C4-2B (cell line): ENCODE data around the gene ARMC7.

Experiments used
- ZFX ChIP-seq: fragments of 450-650 bp; IDR thresholded peaks from 2 replicates; pipeline ENCODE4 v1.6.1; 2017
- TF ChIP-seq, protein P1 (sequence below): fragments of 450-650 bp; conservative IDR thresholded peaks from 2 replicates; pipeline ENCODE4 v1.5.1; 2017; ENCODE audit warnings: mild to moderate bottlenecking

DNA sequence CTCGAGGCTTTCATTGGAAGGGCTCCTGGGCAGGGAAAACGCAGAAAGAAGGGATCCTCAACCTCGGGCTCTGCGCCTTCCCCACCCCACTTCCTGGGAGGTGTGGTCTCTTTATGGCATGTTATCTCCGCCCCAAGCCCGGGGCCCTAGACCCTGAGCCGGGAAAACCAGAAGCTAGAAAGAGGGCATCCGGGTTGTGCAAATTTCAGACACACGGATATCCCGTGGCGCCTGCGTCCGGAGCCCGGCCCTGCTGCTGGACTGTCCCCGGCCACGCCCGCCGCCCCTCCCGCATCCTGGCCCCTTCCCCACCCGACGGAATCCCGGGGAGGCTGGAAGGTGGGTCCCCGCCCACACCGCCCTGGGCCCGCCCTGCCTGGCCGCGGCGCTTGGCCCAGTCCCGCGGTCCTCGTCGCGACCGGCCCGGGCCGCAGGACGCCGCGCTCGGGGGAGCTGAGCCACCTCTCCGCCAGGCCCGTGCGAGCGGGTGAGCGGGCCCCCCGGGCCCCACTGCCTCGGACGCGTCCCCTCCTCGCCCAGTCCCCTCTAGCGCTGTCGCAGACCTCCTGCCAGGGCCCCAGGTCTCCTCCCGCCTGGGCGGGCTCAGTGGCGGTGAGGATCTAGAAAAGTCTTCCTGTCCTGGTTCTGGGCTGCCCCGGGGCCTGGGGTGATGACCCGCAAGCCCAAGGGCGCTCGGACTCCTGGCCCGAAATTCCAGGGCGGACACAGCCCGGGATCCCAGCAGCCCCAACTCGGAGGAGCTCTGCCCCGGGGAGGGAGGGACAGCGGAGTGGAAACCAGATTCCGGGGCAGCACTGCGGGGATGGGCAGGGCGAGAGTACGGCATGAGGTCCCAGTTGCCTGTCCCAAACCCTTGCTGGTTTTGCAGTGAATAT, 22.0 kb upstream of the ARMC7 start, which contains the start of gene SLC16A5:
- TF ChIP-seq, protein P1, sequence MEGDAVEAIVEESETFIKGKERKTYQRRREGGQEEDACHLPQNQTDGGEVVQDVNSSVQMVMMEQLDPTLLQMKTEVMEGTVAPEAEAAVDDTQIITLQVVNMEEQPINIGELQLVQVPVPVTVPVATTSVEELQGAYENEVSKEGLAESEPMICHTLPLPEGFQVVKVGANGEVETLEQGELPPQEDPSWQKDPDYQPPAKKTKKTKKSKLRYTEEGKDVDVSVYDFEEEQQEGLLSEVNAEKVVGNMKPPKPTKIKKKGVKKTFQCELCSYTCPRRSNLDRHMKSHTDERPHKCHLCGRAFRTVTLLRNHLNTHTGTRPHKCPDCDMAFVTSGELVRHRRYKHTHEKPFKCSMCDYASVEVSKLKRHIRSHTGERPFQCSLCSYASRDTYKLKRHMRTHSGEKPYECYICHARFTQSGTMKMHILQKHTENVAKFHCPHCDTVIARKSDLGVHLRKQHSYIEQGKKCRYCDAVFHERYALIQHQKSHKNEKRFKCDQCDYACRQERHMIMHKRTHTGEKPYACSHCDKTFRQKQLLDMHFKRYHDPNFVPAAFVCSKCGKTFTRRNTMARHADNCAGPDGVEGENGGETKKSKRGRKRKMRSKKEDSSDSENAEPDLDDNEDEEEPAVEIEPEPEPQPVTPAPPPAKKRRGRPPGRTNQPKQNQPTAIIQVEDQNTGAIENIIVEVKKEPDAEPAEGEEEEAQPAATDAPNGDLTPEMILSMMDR = no peak
- TF ChIP-seq ZFX = no peak
